Measurements from ENCODE around the gene CAV2.

GRCh38 chr7:116529250-116529649 is 29.7 kb downstream of the CAV2 start:
- no peak for TF ChIP-seq CTCF (conservative IDR thresholded peaks at IDR 0.05)
- TF ChIP-seq ZFX (IDR thresholded peaks at IDR 0.05): no peak
